GM23338 (cell line): Measurements from ENCODE around the gene FLRT2. TPM values are rescaled to one million over a fixed set of nuclear protein-coding genes. Genes with fewer than 3 reads are reported as not detected.

Source experiments
- ATAC-seq: fragments of 200-7000 bp; cut with Tn5 transposase; 3 replicates; pipeline ENCODE4 v1.9.1; 2020
- DNase-seq: peaks from one replicate; pipeline ENCODE4 v3.0.0-alpha.2; 2015; ENCODE audit warnings: low spot score
- H2AFZ ChIP-seq: fragments of 200-600 bp; sonication (generic); 2 replicates; pipeline ENCODE4 v1.8.0; 2016; ENCODE audit warnings: antibody characterized with exemption, mild to moderate bottlenecking, moderate library complexity
- H3F3A ChIP-seq: fragments of 200-600 bp; sonication (generic); replicated peaks from 2 replicates; pipeline ENCODE4 v1.8.0; 2017; ENCODE audit warnings: antibody characterized with exemption, mixed run types, low read depth
- H3K27ac ChIP-seq: fragments of 200-600 bp; sonication (generic); 2 replicates; pipeline ENCODE4 v1.6.1; 2016; ENCODE audit warnings: low read depth
- H3K27me3 ChIP-seq: fragments of 200-600 bp; sonication (generic); 2 replicates; pipeline ENCODE4 v1.8.0; 2016; ENCODE audit warnings: mild to moderate bottlenecking, mixed run types, moderate library complexity; ENCODE audit not compliant: insufficient read depth
- H3K36me3 ChIP-seq: fragments of 200-600 bp; sonication (generic); 2 replicates; pipeline ENCODE4 v1.8.0; 2016; ENCODE audit warnings: mild to moderate bottlenecking; ENCODE audit not compliant: insufficient read depth
- H3K4me1 ChIP-seq: fragments of 200-600 bp; sonication (generic); 2 replicates; pipeline ENCODE4 v1.8.0; 2016; ENCODE audit warnings: mild to moderate bottlenecking, moderate library complexity; ENCODE audit not compliant: insufficient read depth
- H3K4me2 ChIP-seq: fragments of 200-600 bp; sonication (generic); 2 replicates; pipeline ENCODE4 v1.7.1; 2017; ENCODE audit warnings: mixed run types
- H3K4me3 ChIP-seq: fragments of 200-600 bp; sonication (generic); 2 replicates; pipeline ENCODE4 v1.6.1; 2016; ENCODE audit warnings: mixed run types
- H3K79me2 ChIP-seq: fragments of 200-600 bp; sonication (generic); replicated peaks from 2 replicates; pipeline ENCODE4 v1.8.0; 2017; ENCODE audit warnings: mild to moderate bottlenecking; ENCODE audit not compliant: insufficient read depth
- H3K9me2 ChIP-seq: fragments of 200-600 bp; sonication (generic); 2 replicates; pipeline ENCODE4 v1.8.0; 2017; ENCODE audit not compliant: insufficient read depth
- H4K20me1 ChIP-seq: fragments of 200-600 bp; sonication (generic); replicated peaks from 2 replicates; pipeline ENCODE4 v1.8.0; 2017; ENCODE audit warnings: mild to moderate bottlenecking; ENCODE audit not compliant: insufficient read depth
- H3K27ac Mint-ChIP-seq: 2 replicates; pipeline ENCODE4 v1.8.0; 2020; ENCODE audit warnings: inconsistent platforms, mild to moderate bottlenecking, moderate library complexity, mixed read lengths
- H3K27me3 Mint-ChIP-seq: 3 replicates; pipeline ENCODE4 v1.8.0; 2022; ENCODE audit warnings: low read depth, mild to moderate bottlenecking, moderate library complexity, mixed read lengths, inconsistent platforms; ENCODE audit not compliant: insufficient read depth, poor library complexity
- H3K36me3 Mint-ChIP-seq: 3 replicates; pipeline ENCODE4 v1.8.0; 2021; ENCODE audit warnings: low read depth, mild to moderate bottlenecking, inconsistent platforms, moderate library complexity, mixed read lengths
- H3K4me1 Mint-ChIP-seq: 3 replicates; pipeline ENCODE4 v1.8.0; 2020; ENCODE audit warnings: mild to moderate bottlenecking, inconsistent platforms, mixed read lengths
- H3K4me3 Mint-ChIP-seq: 3 replicates; pipeline ENCODE4 v1.8.0; 2021; ENCODE audit warnings: moderate library complexity, mild to moderate bottlenecking, inconsistent platforms, mixed read lengths
- H3K9me3 Mint-ChIP-seq: 3 replicates; pipeline ENCODE4 v1.8.0; 2020; ENCODE audit warnings: moderate library complexity, mild to moderate bottlenecking, inconsistent platforms, mixed read lengths
- CREB1 ChIP-seq: fragments of 250-450 bp; sonication (Bioruptor Pico); IDR thresholded peaks from 2 replicates; pipeline ENCODE4 v1.5.0; 2020; ENCODE audit warnings: low read depth, mild to moderate bottlenecking, moderate library complexity
- EZH2 ChIP-seq: fragments of 200-600 bp; sonication (generic); IDR thresholded peaks from one replicate; pipeline ENCODE4 v1.8.0; 2017; ENCODE audit warnings: antibody characterized with exemption, mild to moderate bottlenecking, low read depth; ENCODE audit not compliant: unreplicated experiment
- EZH2phosphoT487 ChIP-seq: fragments of 200-600 bp; sonication (generic); IDR thresholded peaks from one replicate; pipeline ENCODE4 v1.8.1; 2018; ENCODE audit warnings: antibody characterized with exemption; ENCODE audit not compliant: unreplicated experiment
- JUNB ChIP-seq: IDR thresholded peaks from one replicate; pipeline ENCODE4 v1.6.1; 2016; ENCODE audit warnings: antibody characterized with exemption; ENCODE audit not compliant: unreplicated experiment
- NANOG ChIP-seq: IDR thresholded peaks from 2 replicates; pipeline ENCODE4 v1.6.1; 2016; ENCODE audit warnings: antibody characterized with exemption, borderline replicate concordance
- POLR2AphosphoS5 ChIP-seq: IDR thresholded peaks from 2 replicates; pipeline ENCODE4 v1.6.1; 2016; ENCODE audit warnings: antibody characterized with exemption, low read depth
- STAT1 ChIP-seq: IDR thresholded peaks from one replicate; pipeline ENCODE4 v1.6.1; 2016; ENCODE audit warnings: antibody characterized with exemption; ENCODE audit not compliant: unreplicated experiment
- ZNF114 ChIP-seq: fragments of 250-450 bp; sonication (Bioruptor Pico); IDR thresholded peaks from 2 replicates; pipeline ENCODE4 v1.5.0; 2020; ENCODE audit warnings: mild to moderate bottlenecking, moderate library complexity
- ZNF331 ChIP-seq: fragments of 250-450 bp; sonication (Bioruptor Pico); IDR thresholded peaks from 2 replicates; pipeline ENCODE4 v1.5.0; 2020; ENCODE audit warnings: low read depth, mild to moderate bottlenecking, moderate library complexity
- polyA plus RNA-seq: library from polyadenylated mRNA; unstranded; fragments of >200 nt; fragmentation: Nextera tagmentation; extraction: Ambion mirVana; gene quantifications from 2 replicates; pipeline ENCODE4 v1.2.1, GENCODE V29; 2016
- total RNA-seq: library from RNA; depleted of rRNA; stranded (reverse); fragments of >200 nt; shearing (Covaris generic); gene quantifications from 2 replicates; pipeline ENCODE4 v1.2.3, GENCODE V29; 2014
- TF ChIP-seq, protein P1 (sequence below): IDR thresholded peaks from 2 replicates; pipeline ENCODE4 v1.6.1; 2016; ENCODE audit warnings: antibody characterized with exemption
- TF ChIP-seq, protein P2 (sequence below), 2 experiments: fragments of 200-600 bp in 1 of 2; sonication (generic) in 1 of 2; conservative IDR thresholded peaks; 2 replicates each; pipeline versions ENCODE4 v1.5.1 to v1.6.1; 2016 to 2017; ENCODE audit warnings: antibody characterized with exemption in 2 of 2, low read depth in 2 of 2, mild to moderate bottlenecking in 2 of 2, moderate library complexity in 1 of 2
- TF ChIP-seq, protein P3 (sequence below): fragments of 250-450 bp; sonication (Bioruptor Pico); IDR thresholded peaks from 2 replicates; pipeline ENCODE4 v1.5.0; 2020; ENCODE audit warnings: mild to moderate bottlenecking, moderate library complexity
- TF ChIP-seq, protein P4 (sequence below): IDR thresholded peaks from one replicate; pipeline ENCODE4 v1.6.1; 2018; ENCODE audit warnings: antibody characterized with exemption; ENCODE audit not compliant: unreplicated experiment

FLRT2 gene
- total and polyA plus RNA-seq, 2 experiments from 2014 or later, result 4.3 to 7.4 TPM

DNA sequence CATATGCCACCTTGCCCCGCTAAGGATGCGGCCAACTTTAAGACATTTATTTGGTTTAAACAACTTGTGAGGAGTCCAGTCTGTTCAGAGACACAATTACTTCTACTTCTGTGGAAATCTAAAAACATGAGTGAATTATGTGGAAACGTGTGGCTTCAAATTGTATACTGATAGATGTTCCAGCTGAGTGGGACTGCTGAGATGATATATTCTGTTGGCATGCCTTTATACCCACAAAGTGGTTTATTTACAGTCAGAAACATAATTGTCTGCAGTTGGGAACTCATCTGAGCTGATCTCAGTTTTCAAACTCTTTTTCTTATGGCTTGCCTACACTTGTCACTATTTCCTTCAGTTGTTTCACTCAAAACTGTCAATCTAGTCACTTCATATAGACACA lies 67.8 kb downstream of the FLRT2 start:
- Mint-ChIP-seq H3K4me1 (peaks cover 13% of the 10 kb centered on the region), H3K36me3 (no peaks in the 10 kb centered on the region), H3K27ac (no peak overlapping the region), H3K27me3 (no peaks in the 10 kb centered on the region), H3K9me3 (no peaks in the 10 kb centered on the region), H3K4me3 (no peak overlapping the region)
- DNase-seq (no peak), ATAC-seq (no peak)
- Histone ChIP-seq H3K4me1 (peaks cover 11% of the 10 kb centered on the region), H3K27ac (no peak overlapping the region), H3K27me3 (no peaks in the 10 kb centered on the region), H4K20me1 (no peaks in the 10 kb centered on the region), H3K79me2 (no peaks in the 10 kb centered on the region), H3K36me3 (no peaks in the 10 kb centered on the region), H3K9me2 (peaks cover 5% of the 10 kb centered on the region; the same call in 1 of the 2 replicates), H3K4me2 (no peak overlapping the region), H3K4me3 (no peak overlapping the region), H3F3A (no peaks in the 10 kb centered on the region), H2AFZ (no peak overlapping the region)
- TF ChIP-seq JUNB (no peak), NANOG (no peak), ZNF331 (CRISPR knock-in tag) (no peak), EZH2phosphoT487 (no peak), EZH2 (no peak), STAT1 (no peak), ZNF114 (CRISPR knock-in tag) (no peak), CREB1 (CRISPR knock-in tag) (no peak), POLR2AphosphoS5 (no peak)
- TF ChIP-seq, protein P1, sequence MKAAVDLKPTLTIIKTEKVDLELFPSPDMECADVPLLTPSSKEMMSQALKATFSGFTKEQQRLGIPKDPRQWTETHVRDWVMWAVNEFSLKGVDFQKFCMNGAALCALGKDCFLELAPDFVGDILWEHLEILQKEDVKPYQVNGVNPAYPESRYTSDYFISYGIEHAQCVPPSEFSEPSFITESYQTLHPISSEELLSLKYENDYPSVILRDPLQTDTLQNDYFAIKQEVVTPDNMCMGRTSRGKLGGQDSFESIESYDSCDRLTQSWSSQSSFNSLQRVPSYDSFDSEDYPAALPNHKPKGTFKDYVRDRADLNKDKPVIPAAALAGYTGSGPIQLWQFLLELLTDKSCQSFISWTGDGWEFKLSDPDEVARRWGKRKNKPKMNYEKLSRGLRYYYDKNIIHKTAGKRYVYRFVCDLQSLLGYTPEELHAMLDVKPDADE, result no peak
- TF ChIP-seq, protein P2, sequence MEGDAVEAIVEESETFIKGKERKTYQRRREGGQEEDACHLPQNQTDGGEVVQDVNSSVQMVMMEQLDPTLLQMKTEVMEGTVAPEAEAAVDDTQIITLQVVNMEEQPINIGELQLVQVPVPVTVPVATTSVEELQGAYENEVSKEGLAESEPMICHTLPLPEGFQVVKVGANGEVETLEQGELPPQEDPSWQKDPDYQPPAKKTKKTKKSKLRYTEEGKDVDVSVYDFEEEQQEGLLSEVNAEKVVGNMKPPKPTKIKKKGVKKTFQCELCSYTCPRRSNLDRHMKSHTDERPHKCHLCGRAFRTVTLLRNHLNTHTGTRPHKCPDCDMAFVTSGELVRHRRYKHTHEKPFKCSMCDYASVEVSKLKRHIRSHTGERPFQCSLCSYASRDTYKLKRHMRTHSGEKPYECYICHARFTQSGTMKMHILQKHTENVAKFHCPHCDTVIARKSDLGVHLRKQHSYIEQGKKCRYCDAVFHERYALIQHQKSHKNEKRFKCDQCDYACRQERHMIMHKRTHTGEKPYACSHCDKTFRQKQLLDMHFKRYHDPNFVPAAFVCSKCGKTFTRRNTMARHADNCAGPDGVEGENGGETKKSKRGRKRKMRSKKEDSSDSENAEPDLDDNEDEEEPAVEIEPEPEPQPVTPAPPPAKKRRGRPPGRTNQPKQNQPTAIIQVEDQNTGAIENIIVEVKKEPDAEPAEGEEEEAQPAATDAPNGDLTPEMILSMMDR (conservative IDR thresholded peaks at IDR 0.05; ENCODE audit: low read depth in 2 of 2), result no peak
- TF ChIP-seq, protein P3, sequence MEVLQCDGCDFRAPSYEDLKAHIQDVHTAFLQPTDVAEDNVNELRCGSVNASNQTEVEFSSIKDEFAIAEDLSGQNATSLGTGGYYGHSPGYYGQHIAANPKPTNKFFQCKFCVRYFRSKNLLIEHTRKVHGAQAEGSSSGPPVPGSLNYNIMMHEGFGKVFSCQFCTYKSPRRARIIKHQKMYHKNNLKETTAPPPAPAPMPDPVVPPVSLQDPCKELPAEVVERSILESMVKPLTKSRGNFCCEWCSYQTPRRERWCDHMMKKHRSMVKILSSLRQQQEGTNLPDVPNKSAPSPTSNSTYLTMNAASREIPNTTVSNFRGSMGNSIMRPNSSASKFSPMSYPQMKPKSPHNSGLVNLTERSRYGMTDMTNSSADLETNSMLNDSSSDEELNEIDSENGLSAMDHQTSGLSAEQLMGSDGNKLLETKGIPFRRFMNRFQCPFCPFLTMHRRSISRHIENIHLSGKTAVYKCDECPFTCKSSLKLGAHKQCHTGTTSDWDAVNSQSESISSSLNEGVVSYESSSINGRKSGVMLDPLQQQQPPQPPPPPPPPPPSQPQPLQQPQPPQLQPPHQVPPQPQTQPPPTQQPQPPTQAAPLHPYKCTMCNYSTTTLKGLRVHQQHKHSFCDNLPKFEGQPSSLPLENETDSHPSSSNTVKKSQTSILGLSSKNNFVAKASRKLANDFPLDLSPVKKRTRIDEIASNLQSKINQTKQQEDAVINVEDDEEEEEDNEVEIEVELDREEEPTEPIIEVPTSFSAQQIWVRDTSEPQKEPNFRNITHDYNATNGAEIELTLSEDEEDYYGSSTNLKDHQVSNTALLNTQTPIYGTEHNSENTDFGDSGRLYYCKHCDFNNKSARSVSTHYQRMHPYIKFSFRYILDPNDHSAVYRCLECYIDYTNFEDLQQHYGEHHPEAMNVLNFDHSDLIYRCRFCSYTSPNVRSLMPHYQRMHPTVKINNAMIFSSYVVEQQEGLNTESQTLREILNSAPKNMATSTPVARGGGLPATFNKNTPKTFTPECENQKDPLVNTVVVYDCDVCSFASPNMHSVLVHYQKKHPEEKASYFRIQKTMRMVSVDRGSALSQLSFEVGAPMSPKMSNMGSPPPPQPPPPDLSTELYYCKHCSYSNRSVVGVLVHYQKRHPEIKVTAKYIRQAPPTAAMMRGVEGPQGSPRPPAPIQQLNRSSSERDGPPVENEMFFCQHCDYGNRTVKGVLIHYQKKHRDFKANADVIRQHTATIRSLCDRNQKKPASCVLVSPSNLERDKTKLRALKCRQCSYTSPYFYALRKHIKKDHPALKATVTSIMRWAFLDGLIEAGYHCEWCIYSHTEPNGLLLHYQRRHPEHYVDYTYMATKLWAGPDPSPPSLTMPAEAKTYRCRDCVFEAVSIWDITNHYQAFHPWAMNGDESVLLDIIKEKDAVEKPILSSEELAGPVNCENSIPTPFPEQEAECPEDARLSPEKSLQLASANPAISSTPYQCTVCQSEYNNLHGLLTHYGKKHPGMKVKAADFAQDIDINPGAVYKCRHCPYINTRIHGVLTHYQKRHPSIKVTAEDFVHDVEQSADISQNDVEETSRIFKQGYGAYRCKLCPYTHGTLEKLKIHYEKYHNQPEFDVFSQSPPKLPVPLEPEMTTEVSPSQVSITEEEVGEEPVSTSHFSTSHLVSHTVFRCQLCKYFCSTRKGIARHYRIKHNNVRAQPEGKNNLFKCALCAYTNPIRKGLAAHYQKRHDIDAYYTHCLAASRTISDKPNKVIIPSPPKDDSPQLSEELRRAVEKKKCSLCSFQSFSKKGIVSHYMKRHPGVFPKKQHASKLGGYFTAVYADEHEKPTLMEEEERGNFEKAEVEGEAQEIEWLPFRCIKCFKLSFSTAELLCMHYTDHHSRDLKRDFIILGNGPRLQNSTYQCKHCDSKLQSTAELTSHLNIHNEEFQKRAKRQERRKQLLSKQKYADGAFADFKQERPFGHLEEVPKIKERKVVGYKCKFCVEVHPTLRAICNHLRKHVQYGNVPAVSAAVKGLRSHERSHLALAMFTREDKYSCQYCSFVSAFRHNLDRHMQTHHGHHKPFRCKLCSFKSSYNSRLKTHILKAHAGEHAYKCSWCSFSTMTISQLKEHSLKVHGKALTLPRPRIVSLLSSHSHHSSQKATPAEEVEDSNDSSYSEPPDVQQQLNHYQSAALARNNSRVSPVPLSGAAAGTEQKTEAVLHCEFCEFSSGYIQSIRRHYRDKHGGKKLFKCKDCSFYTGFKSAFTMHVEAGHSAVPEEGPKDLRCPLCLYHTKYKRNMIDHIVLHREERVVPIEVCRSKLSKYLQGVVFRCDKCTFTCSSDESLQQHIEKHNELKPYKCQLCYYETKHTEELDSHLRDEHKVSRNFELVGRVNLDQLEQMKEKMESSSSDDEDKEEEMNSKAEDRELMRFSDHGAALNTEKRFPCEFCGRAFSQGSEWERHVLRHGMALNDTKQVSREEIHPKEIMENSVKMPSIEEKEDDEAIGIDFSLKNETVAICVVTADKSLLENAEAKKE (CRISPR knock-in tag), result no peak
- TF ChIP-seq, protein P4, sequence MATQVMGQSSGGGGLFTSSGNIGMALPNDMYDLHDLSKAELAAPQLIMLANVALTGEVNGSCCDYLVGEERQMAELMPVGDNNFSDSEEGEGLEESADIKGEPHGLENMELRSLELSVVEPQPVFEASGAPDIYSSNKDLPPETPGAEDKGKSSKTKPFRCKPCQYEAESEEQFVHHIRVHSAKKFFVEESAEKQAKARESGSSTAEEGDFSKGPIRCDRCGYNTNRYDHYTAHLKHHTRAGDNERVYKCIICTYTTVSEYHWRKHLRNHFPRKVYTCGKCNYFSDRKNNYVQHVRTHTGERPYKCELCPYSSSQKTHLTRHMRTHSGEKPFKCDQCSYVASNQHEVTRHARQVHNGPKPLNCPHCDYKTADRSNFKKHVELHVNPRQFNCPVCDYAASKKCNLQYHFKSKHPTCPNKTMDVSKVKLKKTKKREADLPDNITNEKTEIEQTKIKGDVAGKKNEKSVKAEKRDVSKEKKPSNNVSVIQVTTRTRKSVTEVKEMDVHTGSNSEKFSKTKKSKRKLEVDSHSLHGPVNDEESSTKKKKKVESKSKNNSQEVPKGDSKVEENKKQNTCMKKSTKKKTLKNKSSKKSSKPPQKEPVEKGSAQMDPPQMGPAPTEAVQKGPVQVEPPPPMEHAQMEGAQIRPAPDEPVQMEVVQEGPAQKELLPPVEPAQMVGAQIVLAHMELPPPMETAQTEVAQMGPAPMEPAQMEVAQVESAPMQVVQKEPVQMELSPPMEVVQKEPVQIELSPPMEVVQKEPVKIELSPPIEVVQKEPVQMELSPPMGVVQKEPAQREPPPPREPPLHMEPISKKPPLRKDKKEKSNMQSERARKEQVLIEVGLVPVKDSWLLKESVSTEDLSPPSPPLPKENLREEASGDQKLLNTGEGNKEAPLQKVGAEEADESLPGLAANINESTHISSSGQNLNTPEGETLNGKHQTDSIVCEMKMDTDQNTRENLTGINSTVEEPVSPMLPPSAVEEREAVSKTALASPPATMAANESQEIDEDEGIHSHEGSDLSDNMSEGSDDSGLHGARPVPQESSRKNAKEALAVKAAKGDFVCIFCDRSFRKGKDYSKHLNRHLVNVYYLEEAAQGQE, result no peak
